Dermis microvascular lymphatic vessel endothelial cell (primary cell): ENCODE data around the gene C1QL4. TPM values are rescaled to one million over a fixed set of nuclear protein-coding genes. Genes with fewer than 3 reads are reported as not detected.

Experiments used
- DNase-seq, 2 donors: peaks; one replicate each; pipeline versions ENCODE4 v3.0.0 to v3.0.0-alpha.2; 2010; ENCODE audit warnings: low read depth in 2 of 2
- total RNA-seq: library from RNA; depleted of rRNA; stranded (reverse); fragments of >200 nt; gene quantifications from 2 replicates; pipeline ENCODE4 v1.2.1, GENCODE V29; 2014

Gene C1QL4
- total RNA-seq, 1 donor from 2014 or later, result not detected

DNA sequence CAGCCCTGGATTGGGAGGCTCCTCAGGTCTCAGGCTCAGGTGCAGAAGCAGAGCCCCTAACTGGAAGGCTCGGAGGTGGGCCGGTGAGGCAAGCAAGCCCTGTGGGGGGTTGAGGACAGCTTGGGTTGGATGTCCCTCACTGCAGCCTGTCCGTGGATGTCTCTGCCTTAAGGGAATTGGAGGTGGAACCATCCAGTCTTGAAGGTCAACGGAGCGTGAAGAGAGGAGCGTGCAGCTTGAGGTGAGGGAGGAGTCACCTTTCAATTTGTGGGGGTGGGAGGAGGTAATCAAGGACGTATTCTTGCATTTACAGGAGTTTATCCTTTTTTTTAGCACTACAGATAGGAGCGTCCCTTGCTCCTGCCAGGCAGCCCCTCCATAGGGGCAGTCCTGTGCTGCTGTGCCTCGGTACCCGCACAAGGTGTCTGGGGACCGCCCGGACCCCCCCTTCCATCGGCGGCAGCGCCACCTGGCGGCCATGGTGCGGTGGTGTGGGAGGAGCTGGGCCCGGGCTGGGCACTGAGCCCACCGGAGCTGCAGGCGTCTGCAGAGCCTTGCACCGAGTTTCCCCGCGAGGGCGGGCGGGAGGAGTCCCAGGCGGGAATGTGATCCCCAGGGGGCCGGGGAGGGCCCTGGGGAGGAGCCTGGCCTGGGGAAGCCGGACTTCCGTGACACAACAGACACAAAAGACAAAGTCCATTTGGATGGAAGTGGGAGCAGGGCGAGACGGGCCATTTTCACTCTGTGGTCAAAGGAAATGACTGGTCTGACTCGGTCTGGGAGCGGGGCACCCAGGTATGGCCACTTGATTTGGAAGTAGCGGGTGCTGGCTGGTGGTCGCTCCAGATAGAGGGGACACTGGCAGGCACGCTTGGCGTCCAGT is 10.6 kb upstream of the C1QL4 start:
- peak; percentile 58 to 66 for DNase-seq

- no peak for DNase-seq
Measured at GRCh38 chr12:49346659-49347310, 9.8 kb upstream of the C1QL4 start, which contains the start of gene DNAJC22. DNAJC22 (plus strand) TSS chr12:49346888; CDS start chr12:49348873, 1,985 bp downstream.

DNA sequence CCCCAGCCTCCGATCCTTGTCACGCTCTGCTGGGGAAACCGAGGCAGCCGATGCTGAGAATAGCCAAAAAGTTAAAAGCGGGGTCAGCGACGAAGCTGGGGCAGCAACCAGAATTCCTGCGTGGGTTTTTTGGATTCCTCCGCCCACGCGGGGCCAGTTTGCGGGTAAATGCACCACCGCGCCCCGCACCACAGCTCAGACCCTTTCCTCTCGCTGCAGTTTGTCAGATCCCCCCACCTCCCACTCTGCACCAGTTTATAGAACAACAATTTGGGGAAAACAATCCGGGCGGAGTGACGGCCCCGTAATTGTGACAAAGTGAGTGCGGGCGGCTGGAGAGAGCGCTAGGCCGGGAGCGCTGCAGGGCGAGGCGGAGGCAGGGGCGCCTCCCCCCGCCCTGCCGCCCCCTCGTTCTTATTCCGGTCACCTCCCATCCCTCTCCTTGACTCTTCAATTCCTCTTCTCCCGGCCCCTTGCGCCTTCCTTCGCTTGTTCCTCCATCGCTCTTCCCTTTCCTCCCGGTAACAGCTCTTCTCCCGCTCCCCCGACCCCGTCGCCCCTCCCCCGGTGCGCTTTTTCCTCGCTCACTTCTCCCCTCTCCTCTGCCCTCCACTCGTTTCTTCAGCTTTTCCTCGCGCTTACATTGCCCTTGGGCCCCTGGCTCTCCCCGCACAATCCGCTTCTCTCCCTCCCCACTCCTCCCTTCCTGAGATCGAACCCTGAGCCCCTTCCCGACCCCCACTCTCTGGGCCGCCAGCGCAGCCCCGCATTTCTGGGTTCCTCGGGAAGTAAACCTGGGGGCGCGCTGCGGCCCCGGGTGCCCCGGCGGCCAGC is 9.1 kb upstream of the C1QL4 start:
- DNase-seq, result no peak

GRCh38 chr12:49345051-49345824 is 8.2 kb upstream of the C1QL4 start:
- DNase-seq, result no peak

DNA sequence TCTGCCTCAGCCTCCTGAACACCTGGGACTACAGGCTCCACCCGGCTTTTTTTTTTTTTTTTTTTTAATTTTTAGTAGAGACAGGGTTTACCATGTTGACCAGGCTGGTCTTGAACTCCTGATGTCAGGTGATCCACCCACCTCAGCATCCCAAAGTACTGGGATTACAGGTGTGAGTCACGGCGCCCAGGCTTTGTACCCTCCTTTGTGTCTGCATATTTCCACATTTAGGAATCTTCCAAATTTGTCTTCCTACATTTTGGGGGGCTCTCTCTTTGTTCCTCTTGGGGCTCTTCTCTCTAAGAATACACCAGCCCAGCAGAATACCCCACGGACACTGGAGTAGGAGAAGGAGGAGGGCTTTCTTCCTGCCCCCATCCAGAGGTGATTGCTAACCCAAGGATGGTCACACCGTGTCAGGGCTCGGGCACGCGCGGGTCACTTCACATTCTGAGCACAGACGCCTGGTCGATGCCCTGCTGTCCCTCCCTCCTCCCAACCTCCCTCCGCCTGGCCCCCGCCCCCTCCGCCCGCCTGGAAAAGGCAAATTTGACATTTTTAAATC is 7.6 kb upstream of the C1QL4 start:
- DNase-seq, result no peak

- DNase-seq, result no peak
Measured at GRCh38 chr12:49342914-49343731, 6.1 kb upstream of the C1QL4 start.

DNA sequence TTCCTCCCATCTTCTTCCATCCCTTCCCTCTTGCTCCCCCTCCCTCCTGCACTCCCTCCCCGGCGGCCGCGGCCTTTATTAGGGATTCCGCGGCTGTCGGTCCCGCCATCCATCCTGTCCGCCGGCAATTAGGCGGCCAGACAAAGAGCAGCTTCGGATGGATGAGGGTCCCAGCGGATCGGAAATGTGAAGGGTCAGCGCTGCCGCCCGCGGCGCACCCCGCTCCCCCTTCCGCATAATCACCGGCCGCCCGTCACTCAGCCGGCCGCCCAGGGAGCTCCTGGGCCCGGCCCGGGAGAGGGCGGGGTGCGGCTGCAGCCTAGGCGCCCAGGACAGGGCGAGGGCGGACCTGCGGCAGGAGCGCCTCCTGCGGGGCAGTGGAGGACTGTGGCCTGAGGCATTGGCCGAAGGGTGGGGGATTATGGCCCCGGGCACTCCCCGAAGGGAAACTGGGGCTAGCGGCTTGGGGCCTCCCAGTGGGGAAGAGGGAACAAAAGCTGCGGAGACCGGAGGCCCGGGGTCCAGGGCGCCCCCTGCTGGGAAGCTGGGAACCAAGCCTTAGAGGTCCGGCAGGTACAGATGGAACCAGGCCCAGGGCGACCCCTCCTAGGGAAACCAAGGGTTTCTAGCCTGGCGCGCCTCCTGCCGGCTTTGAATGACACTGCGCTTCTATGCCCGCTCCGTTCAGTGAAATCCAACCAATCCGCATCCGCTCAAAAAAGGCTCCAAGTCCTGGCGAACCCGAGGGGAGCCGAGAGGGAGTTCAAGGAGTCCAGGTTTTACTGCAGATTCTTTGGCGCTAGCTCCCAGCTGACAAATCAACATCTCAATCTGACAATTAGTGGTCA is 5.3 kb upstream of the C1QL4 start:
- DNase-seq, result peak; percentile 38 to 80

- DNase-seq, result no peak
Measured at GRCh38 chr12:49341777-49342065, 4.7 kb upstream of the C1QL4 start.

- DNase-seq, result no peak
Measured at GRCh38 chr12:49340971-49341776, 4.2 kb upstream of the C1QL4 start.

DNA sequence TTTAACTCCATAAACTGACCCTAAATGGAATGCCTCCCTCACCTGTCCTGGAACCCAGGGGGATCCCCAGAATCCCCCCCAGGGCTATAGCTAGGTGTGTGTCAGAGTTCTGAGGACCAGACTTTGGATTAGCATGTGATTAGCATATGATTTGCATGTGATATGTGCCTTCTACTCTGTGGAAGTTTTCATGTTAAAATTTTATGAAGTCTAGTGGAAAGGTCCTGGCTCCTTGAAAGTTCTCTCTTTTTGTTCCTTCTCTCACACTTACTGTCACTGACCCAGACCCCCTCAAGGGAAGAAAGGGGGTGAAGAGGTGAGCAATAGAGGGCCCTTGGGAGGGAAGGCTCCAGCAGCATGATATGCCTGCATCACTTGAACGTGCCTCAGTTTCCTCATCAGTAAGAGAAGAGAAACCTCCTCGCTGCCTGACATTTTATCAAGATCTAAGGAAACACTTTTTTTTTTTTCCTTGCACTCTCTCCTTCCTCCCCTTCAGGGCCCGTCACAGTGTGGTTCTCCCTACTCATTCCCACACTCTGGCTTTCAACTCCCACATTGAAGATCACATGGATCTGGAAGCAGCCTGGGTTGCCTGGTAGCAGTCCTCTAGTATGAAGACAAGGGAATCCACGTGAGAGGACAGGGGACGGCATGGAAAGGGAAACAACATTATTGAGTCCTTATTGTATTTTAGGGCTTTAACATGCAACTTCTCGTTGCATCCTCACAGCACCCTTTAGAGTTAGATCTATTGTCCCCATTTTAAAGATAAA is 3.3 kb upstream of the C1QL4 start:
- no peak for DNase-seq

DNA sequence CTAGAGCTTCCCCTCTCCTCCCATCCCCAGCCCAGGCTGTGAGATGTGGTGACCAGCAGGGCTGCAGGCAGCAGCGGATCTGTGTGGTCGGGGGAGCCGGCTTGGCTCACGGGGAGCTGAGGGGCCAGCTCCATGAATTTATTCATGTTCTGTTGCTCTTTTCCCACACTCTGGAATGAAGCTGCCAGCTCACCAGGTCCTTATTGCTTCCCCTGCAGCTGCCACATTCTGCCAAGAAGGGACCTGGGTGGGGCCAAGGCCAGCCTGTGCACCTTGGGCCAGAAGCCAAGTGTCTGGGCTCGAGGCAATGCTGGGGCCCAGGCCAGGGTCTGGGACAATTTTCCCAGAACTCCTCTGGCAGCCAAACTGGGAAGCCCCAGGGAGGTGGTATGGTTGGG is 2.5 kb upstream of the C1QL4 start:
- DNase-seq, result no peak

DNA sequence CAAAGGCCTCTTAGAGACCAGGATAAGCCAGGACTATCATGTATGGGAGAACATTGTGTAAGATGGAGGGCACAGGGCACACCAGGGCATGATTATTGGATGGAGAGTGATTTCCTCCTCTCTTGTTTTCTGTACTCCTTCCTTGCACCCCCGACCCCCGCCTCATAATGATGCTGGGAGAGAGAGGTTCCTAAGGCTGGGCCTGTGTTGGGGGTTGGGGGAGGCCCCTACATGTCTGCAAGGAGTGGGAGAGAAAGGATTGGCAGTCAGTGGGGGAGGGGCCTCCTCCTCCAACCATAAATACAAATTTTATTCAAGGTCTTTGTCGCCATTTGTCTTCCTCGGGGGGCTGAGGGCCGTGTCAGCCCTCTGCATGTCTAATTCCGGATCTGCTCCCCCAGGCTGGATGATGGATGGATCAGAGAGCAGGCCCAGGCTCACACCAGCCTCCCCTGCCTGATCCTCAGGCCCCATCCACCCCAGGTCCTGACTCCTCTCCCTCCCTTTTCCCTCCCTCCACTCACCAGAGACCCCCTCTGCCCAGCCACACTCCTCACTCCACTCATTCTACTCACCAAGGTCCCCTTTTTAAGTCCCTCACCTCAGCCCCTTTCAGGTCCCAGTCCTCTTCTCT is 2.0 kb upstream of the C1QL4 start:
- DNase-seq, result no peak

- no peak for DNase-seq
Measured at GRCh38 chr12:49335955-49336644, 888 bp downstream of the C1QL4 start.

- DNase-seq, result no peak
Measured at GRCh38 chr12:49335118-49335954, 1.7 kb downstream of the C1QL4 start.

DNA sequence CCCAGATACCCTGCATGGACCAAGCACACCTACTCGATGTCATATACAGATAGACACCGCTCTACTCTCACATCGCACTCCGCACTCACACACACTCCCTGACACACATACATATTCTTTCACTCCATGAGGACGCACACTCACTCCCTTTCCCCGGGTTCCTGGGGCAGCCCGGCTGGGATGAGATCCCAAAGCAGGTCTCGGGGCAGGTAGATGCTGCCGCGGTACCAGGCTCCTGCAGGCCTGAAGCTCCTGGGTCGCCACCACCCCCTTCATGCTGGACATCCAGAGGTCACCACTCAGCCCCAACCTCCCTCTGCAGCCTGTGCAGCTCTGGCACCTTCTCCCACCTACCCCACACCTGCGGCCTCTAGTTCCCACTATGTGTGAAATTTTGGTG is 2.3 kb downstream of the C1QL4 start:
- no peak for DNase-seq

DNA sequence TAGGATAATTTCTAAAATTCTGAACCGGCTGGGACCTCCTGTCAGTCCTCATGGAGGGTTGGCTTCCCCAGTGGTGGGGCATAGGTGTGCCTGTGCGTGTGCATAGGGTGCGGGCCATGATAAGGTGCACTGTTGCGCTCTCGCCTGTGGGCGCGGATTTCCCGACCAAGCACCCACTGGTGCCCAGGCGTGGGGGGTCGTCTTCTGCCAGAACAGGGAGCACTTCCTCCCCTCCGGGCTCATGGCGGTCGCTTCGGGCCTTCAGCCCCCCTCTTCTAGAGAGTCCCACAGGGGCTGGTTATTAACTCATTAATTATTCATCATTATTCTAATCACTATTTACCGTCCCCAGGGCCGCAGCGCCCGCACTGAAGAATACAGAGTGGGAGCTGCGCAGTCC is 2.8 kb downstream of the C1QL4 start:
- DNase-seq, result no peak
